Measurements from ENCODE around the gene ITGA2B.
"Not testable (repeated sequence)": the region's sequence is repeated elsewhere in the genome, so short reads cannot be mapped to it uniquely, and the experiment has no call there.

Gene ITGA2B

DNA sequence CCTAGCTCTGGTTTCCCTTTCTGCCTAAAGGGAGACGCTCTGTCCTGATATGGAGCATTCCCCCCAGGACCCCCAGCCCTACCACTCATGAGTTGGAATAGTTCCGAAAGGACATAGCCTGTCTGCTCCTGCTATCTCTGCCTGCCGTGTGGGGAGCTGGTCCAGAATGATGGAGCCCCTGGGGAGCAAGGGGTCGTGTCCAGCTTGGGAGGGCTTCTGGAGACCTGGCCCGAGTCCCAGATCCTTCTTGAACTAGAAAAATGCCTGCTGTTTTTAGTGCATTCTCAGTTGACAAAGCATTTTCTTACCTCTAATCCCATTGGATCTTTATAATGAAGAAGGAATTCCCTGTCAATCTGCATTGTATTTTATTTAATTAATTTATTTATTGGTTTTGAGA, 53.5 kb downstream of the ITGA2B start:
- in situ Hi-C loops (cut with HindIII; ENCODE audit: low sequenced_read_pairs), result no loop called here
- no peak for DNase-seq (ENCODE audit: low read depth, low spot score)
- no peak overlapping the region for H3K4me3 ChIP-seq (ENCODE audit: low read depth, low read length)
- TF ChIP-seq, protein P1, sequence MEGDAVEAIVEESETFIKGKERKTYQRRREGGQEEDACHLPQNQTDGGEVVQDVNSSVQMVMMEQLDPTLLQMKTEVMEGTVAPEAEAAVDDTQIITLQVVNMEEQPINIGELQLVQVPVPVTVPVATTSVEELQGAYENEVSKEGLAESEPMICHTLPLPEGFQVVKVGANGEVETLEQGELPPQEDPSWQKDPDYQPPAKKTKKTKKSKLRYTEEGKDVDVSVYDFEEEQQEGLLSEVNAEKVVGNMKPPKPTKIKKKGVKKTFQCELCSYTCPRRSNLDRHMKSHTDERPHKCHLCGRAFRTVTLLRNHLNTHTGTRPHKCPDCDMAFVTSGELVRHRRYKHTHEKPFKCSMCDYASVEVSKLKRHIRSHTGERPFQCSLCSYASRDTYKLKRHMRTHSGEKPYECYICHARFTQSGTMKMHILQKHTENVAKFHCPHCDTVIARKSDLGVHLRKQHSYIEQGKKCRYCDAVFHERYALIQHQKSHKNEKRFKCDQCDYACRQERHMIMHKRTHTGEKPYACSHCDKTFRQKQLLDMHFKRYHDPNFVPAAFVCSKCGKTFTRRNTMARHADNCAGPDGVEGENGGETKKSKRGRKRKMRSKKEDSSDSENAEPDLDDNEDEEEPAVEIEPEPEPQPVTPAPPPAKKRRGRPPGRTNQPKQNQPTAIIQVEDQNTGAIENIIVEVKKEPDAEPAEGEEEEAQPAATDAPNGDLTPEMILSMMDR (IDR thresholded peaks at IDR 0.05; ENCODE audit: low read depth, low read length), result no peak

DNA sequence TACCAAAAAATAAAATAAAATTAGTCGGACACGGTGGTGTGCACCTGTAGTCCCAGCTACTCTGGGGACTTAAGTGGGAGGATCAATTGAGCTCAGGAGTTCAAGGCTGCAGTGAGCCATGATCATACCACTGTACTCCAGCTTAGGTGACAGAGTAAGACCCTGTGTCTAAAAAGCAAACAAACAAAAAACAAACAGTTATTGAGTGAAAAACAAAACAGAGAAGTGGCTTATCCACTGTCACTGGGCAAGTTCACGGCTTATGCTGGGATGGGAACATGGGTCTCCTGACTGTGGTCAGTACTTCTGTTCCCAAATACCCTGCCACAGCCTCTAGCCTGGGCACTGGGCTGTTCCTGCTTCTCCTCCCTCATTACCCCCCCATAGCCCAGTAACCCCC, 53.9 kb downstream of the ITGA2B start:
- in situ Hi-C loops (cut with HindIII; ENCODE audit: low sequenced_read_pairs), result no loop called here
- DNase-seq (ENCODE audit: low read depth, low spot score), result no peak
- H3K4me3 ChIP-seq (ENCODE audit: low read depth, low read length), result no peak overlapping the region
- TF ChIP-seq, protein P1 (IDR thresholded peaks at IDR 0.05; ENCODE audit: low read depth, low read length), result no peak

DNA sequence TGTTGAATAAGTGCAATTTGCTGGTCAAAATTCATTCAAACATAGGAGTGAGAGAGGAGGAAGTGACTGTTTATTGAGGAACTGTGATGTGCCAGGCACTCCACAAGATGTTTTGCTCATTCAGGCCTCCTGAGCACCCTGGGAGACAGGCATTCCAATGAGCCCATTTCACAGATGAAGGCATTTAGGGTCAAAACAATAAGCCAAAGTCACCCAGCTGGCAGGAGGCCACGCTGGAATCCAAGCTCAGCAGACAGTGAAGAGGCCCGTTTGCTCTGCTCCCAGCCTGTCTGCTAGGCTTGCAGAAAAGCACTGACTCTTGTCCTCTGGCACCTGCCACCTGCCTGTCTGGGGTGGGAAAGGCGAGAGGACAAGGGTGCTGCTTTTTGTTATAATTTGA, 54.7 kb downstream of the ITGA2B start:
- in situ Hi-C loops (cut with HindIII; ENCODE audit: low sequenced_read_pairs), result no loop called here
- no peak overlapping the region for H3K4me3 ChIP-seq (ENCODE audit: low read depth, low read length)
- DNase-seq (ENCODE audit: low read depth, low spot score), result no peak
- TF ChIP-seq, protein P1 (IDR thresholded peaks at IDR 0.05; ENCODE audit: low read depth, low read length), result no peak

DNA sequence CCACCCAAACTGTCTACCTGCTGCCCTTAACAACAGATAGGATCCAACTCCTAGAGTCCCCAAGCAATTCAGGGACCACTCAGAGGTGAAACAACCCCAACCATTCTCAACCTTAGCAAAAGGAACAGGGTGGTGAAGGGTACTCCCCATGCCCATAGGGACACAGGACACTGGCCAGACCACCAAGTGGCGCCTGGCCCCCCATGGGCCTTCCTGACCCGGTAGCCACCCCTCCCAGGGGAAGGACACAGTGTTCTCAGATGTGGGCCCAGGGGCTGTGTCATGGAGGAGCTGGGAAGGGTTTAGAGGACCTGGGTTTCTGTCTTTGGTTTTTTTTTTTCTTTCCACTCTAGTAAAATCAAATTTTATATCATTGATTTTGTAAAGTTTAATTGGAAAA, 55.1 kb downstream of the ITGA2B start:
- H3K4me3 ChIP-seq (ENCODE audit: low read depth, low read length), result no peak overlapping the region
- no peak for DNase-seq (ENCODE audit: low read depth, low spot score)
- in situ Hi-C loops (cut with HindIII; ENCODE audit: low sequenced_read_pairs), result no loop called here
- TF ChIP-seq, protein P1 (IDR thresholded peaks at IDR 0.05; ENCODE audit: low read depth, low read length), result no peak

DNA sequence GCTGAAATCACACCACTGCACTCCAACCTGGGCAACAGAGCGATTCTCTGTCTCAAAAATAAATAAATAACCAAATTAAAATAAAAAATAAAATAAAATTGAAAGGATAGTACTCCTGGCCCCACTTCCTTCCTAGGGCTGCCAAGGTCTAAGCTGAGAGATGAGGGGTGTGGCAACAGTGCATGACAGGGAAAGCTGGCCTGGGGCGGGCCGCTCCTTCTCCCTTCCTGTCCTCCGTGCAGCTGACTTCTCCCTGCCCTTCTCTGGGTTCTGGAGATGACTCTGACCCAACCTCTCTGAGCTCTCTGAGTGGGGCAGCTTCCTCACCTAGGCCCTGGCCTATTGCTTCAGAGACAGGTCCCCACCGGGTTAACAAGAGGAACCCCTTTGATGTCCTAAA, 56.1 kb downstream of the ITGA2B start:
- H3K4me3 ChIP-seq (ENCODE audit: low read depth, low read length), result no peak overlapping the region
- no peak for DNase-seq (ENCODE audit: low read depth, low spot score)
- TF ChIP-seq, protein P1 (IDR thresholded peaks at IDR 0.05; ENCODE audit: low read depth, low read length), result no peak
- in situ Hi-C loops (cut with HindIII; ENCODE audit: low sequenced_read_pairs), result no loop called here

DNA sequence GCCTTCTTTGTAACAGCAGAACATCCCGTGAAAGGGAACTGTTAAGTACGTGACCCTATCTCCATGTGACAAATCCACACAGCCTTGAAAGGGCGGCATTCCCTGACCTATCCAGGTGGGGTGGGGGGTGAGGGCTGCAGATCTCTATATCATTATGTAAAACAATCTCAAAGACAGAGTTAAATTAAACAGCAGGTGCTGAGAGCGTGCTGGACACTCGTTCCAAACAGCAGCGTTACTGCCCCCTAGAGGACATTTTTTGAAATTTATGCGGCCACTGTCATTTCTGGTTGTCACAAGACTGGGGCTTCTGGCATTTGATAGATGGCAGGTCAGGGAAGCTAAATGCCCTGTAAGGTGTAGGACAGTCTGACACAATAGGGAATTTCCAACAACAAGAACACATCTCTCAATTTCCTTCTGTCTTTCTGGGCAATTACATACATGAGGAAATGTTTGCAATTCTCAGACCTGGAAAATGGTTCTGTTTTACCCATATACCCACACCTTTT, 58.1 kb downstream of the ITGA2B start:
- in situ Hi-C loops (cut with HindIII; ENCODE audit: low sequenced_read_pairs), result no loop called here
- no peak overlapping the region for H3K4me3 ChIP-seq (ENCODE audit: low read depth, low read length)
- TF ChIP-seq, protein P1 (IDR thresholded peaks at IDR 0.05; ENCODE audit: low read depth, low read length), result peak; percentile 70
- peak; percentile 67 for DNase-seq (ENCODE audit: low read depth, low spot score)

DNA sequence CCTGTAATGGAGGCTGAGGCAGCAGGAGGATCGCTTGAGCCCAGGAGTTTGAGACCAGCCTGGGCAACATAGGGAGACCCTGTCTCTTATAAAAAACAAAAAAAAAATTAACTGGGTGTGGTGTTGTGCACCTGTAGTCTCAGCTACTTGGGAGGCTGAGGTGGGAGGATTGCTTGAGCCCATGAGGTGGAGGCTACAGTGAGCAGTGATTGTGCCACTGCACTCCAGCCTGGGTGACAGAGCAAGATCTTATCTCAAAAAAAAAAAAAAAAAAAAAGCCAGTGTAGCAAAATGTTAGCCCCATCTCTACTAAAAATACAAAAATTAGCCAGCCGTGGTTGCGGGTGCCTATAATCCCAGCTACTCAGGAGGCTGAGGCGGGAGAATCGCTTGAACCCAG, 59.2 kb downstream of the ITGA2B start:
- H3K4me3 ChIP-seq (ENCODE audit: low read depth, low read length); in situ Hi-C loops (cut with HindIII; ENCODE audit: low sequenced_read_pairs); DNase-seq (ENCODE audit: low read depth, low spot score): not testable (repeated sequence)

DNA sequence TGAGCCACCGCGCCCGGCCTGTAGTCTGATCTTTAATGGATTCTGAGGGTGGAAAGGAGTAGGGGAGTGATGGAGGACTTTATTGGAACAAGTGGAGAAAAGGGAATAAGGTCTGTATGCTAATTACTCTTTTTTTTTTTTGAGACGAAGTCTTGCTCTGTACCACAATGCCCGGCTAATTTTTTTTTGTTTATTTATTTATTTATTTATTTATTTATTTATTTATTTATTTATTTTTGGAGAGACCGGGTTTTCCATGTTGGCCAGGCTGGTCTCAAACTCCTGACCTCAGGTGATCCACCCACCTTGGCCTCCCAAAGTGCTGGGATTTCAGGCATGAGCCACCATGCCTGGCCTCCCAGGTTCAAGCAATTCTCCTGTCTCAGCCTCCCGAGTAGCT, 59.9 kb downstream of the ITGA2B start:
- in situ Hi-C loops (cut with HindIII; ENCODE audit: low sequenced_read_pairs); H3K4me3 ChIP-seq (ENCODE audit: low read depth, low read length); DNase-seq (ENCODE audit: low read depth, low spot score): not testable (repeated sequence)
